ENCODE data around the gene C2CD4D. TPM values are rescaled to one million over a fixed set of nuclear protein-coding genes. Genes with fewer than 3 reads are reported as not detected.
"Not testable (repeated sequence)": the region's sequence is repeated elsewhere in the genome, so short reads cannot be mapped to it uniquely, and the experiment has no call there.

The C2CD4D gene
- total and polyA plus RNA-seq, 5 donors = 0.05 to 0.21 (median 0.14) TPM; not detected in 1

DNA sequence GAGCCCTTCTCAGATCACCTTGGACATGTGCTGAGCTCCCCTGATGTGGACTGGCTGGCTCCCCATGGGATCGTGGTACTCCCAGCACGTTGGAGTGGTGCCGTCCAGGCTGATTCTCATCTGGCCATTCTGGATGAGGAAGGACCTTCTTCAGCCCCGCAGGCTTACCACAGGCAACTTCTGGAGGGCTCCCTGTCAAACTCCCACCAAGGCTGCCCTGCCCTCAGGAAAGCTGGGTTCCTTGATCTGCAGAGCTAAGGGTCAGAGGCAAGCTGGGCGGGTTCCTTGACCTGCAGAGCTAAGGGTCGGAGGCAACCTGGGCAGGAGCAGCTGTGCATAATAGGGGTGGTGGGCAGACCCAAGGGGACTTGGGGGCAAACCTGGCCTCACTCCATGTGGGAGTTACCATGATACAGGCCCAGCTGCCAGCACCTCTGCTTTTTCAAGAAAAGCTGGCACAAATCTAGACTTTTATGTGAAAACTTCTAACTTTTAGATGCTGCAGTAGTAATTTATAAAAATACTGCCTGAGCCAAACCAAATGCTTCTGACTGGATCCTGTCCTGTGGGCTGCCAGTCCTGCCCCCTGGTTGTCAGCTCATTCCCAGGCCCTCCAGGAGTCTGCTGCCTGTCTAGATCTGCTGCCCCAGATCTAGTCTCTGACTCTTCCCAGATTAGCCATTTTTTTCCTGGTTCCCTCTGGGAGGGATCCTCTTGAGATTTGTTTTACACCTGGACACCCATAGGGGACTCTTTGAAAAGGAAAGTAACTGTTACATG is 19.5 kb upstream of the C2CD4D start:
- Histone ChIP-seq H3K4me1 (ENCODE audit: control insufficient read depth, insufficient read depth, low read length) (no peaks in the 10 kb centered on the region), H3K27me3 (ENCODE audit: control insufficient read depth, insufficient read depth) (no peaks in the 10 kb centered on the region), H3K9me3 (ENCODE audit: control insufficient read depth, low read length) (no peaks in the 10 kb centered on the region), H3K27ac (ENCODE audit: low read length) (no peak overlapping the region), H3K4me3 (ENCODE audit: low read length) (no peak overlapping the region)
- 83% methylated on average over 6 of the region's 6 CpGs for WGBS
- no peak for DNase-seq
- no peak for ATAC-seq
- intact Hi-C loops (cut with DNase I) = no loop called here

DNA sequence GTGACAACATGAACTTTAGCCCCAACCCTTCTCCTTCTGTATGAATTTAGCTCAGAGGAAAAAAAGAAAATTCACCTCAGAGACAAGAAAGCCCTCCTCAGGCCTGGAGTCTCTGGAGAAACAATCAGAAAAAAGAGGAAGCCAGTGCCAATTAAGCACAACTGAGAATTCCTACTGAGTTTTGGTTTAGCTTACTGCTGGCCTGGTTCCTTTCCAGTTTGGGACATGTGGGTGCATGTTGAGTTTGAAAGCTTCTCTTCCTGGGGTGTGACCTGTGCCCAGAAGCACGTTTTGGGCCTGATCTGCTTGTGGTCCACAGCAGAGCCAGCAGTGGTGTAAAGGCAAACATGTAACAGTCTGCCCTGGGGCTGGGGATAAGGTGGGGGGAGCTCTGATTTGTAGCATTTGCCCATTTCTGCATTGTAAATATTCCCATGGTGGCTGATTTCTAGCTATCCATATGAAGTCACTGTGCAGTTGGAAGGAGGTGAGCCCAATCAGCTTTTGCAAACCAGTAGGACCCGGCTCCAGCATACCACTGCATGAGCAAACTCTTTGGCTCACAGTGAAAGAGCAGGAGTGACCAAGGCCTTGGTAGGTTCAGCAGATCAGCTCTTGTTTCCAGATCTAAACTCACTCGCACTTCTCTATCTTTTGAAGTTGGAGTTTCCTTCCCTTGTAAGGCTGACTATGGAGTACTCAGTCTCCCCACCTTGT is 18.6 kb upstream of the C2CD4D start:
- intact Hi-C loops (cut with DNase I) = no loop called here
- H3K27ac ChIP-seq (ENCODE audit: low read length) = no peak overlapping the region
- H3K9me3 ChIP-seq (ENCODE audit: control insufficient read depth, low read length) = no peaks in the 10 kb centered on the region
- WGBS = 57% methylated on average over 3 of the region's 3 CpGs
- H3K4me3 ChIP-seq (ENCODE audit: low read length) = no peak overlapping the region
- no peaks in the 10 kb centered on the region for H3K27me3 ChIP-seq (ENCODE audit: control insufficient read depth, insufficient read depth)
- DNase-seq (no peak), ATAC-seq (no peak)
- no peaks in the 10 kb centered on the region for H3K4me1 ChIP-seq (ENCODE audit: control insufficient read depth, insufficient read depth, low read length)

DNA sequence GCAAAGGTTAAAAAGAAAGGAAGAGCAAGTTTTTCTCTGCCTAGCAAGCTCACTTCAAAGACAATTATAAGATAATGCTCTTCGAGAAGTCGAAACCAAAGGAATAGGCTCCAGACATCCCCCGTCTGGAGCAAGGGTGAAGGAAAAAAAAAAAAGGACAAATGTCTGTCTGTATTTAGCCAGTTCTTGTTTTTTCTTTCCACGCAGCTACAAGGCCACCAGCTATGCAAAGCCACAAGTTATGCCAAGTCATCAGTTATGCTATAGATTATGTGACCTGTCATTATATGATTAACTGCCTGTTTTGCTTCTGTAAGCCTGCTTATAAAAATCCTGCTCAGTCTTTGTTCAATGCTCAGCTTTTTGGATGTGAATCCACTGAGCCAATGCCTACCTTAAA is 16.3 kb upstream of the C2CD4D start:
- H3K9me3 ChIP-seq (ENCODE audit: control insufficient read depth, low read length) = no peaks in the 10 kb centered on the region
- DNase-seq (no peak), ATAC-seq (no peak)
- no peaks in the 10 kb centered on the region for H3K27me3 ChIP-seq (ENCODE audit: control insufficient read depth, insufficient read depth)
- no peak overlapping the region for H3K4me3 ChIP-seq (ENCODE audit: low read length)
- no peak overlapping the region for H3K27ac ChIP-seq (ENCODE audit: low read length)
- WGBS = 19% methylated on average over 4 of the region's 4 CpGs
- H3K4me1 ChIP-seq (ENCODE audit: control insufficient read depth, insufficient read depth, low read length) = no peaks in the 10 kb centered on the region
- intact Hi-C loops (cut with DNase I) = no loop called here

DNA sequence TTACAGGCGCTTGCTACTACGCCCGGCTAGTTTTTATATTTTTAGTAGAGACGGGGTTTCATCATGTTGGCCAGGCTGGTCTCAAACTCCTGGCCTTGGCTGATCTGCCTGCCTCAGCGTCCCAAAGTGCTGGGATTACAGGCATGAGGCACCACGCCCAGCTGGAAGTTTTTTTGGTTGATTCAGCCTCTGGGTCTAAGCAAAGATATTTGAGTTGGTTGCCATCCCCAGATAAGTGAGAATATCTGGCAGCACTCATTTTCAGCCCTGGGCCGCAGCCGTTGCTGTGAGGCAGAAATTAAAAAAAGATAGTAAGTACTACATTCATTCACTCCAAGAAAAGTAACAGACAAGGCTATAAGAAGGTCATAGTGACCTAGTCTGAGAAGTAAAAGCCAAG is 15.9 kb upstream of the C2CD4D start:
- H3K27me3 ChIP-seq (ENCODE audit: control insufficient read depth, insufficient read depth); intact Hi-C loops (cut with DNase I); H3K27ac ChIP-seq (ENCODE audit: low read length); H3K4me3 ChIP-seq (ENCODE audit: low read length); H3K9me3 ChIP-seq (ENCODE audit: control insufficient read depth, low read length); H3K4me1 ChIP-seq (ENCODE audit: control insufficient read depth, insufficient read depth, low read length): not testable (repeated sequence)
- WGBS = 49% methylated on average over 8 of the region's 8 CpGs
- DNase-seq (peak; percentile 69 to 85 (median 83)), ATAC-seq (peak; percentile 55 to 69)

DNA sequence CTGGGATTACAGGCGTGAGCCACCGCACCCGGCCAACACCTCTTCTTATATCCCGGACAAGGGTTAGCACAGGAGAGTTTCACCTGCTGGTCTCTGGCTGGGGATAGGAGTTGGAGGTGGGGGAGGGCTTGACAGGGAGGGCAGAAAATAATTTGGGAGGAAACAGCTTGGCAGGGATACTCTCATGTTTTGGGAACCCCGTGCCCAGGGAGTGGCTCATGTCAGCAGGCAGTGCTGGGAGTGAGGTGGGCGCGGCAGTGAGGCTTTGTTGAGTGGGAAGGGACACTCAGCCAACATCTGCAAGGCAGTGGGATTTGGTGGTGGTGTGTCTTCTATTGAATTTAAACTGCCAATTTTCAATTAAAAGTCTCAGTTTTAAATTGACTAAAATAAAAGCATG is 15.0 kb upstream of the C2CD4D start:
- ATAC-seq (no peak), DNase-seq (peak in 1 of 3 donors; percentile 60)
- Histone ChIP-seq H3K27ac (ENCODE audit: low read length) (no peak overlapping the region), H3K4me3 (ENCODE audit: low read length) (no peak overlapping the region), H3K9me3 (ENCODE audit: control insufficient read depth, low read length) (no peaks in the 10 kb centered on the region), H3K4me1 (ENCODE audit: control insufficient read depth, insufficient read depth, low read length) (no peaks in the 10 kb centered on the region), H3K27me3 (ENCODE audit: control insufficient read depth, insufficient read depth) (no peaks in the 10 kb centered on the region)
- intact Hi-C loops (cut with DNase I) = no loop called here
- 83% methylated on average over 7 of the region's 7 CpGs for WGBS

DNA sequence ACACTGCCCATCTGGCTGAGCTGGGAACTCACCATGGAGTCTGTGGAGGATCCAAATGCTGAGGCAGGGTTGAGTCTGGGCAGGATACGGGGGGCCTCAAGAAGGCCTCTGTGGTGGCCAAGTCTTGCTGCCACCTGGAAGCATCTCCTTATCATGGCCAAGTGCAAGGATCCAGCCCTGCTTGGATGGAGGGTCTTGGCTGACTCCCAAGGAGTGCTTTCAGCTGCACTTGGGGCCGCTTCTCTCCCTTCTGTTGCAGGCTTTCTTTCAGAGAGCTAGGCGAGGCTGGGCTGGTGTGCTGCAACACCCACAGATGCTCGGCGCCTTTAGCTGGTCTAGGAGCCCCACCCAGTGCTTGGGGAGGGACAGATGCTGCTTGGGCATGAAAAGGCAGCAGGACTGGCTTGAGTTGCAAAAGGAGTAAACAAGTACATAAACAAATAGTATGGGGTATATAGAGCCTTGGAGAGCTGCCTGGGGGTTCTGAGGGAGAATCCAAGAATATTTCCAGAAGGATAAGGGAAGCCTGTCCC is 13.9 kb upstream of the C2CD4D start, which contains the start of gene THEM5:
Gene THEM5, minus strand, starts transcription at position 302 of the 533 bp plus-strand sequence. Its CDS starts 147 bp downstream, at position 155.
- Histone ChIP-seq H3K27ac (ENCODE audit: low read length) (no peak within 1 kb of the TSS), H3K4me1 (ENCODE audit: control insufficient read depth, insufficient read depth, low read length) (no peaks in the 10 kb centered on the region), H3K4me3 (ENCODE audit: low read length) (no peak within 1 kb of the TSS), H3K27me3 (ENCODE audit: control insufficient read depth, insufficient read depth) (no peaks in the 10 kb centered on the region), H3K9me3 (ENCODE audit: control insufficient read depth, low read length) (no peaks in the 10 kb centered on the region)
- DNase-seq = peak in 2 of 3 donors; percentile 37 to 75
- peak in 1 of 2 donors; percentile 20 for ATAC-seq
- 67% methylated on average over 5 of the region's 5 CpGs for WGBS
- intact Hi-C loops (cut with DNase I) = no loop called here

DNA sequence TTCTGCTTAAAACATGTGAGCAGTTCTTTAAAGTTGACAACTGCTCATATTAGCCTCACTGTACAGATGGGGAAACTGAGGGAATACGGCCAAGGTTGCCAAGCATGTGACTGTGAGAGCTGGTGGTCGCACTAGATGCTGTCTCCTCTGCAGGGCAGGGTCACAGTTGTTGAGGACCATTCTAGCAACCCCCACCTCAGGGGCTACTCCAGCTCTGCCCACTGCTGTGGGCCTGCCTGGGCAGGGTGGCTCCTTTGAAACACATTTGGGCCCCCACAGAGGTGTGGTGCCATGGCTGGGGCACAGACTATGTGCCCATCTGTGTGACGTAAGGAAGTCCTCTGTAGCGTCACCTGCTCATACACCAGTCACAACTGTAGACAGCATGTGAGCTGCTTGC is 13.1 kb upstream of the C2CD4D start:
- H3K27me3 ChIP-seq (ENCODE audit: control insufficient read depth, insufficient read depth) = no peaks in the 10 kb centered on the region
- H3K9me3 ChIP-seq (ENCODE audit: control insufficient read depth, low read length) = no peaks in the 10 kb centered on the region
- no peak for ATAC-seq
- peaks cover 2% of the 10 kb centered on the region for H3K4me1 ChIP-seq (ENCODE audit: control insufficient read depth, insufficient read depth, low read length)
- 92% methylated on average over 4 of the region's 4 CpGs for WGBS
- peak in 1 of 3 donors; percentile 1 for DNase-seq
- no peak overlapping the region for H3K27ac ChIP-seq (ENCODE audit: low read length)
- no peak overlapping the region for H3K4me3 ChIP-seq (ENCODE audit: low read length)
- intact Hi-C loops (cut with DNase I) = no loop called here

DNA sequence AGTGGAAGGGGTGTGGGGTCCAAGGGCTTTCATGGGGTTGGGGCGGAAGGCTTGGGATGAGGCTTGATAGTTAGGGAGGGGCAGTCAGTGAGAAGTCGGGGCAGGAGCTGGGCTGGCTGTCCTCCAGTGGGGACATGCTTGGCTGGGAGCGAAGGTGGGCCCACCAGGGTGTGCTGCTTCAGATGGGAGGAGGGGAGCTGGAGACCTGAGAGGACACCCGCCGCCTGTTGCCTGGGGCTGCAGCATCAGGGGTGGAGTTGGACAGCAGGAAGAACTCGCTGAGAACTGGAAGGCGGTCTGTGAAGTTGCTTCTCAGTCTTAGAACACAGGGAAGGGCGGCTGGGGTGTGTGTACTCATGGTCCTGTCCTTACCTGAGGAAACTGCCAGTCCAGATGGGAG is 12.3 kb upstream of the C2CD4D start:
- H3K27ac ChIP-seq (ENCODE audit: low read length) = no peak overlapping the region
- intact Hi-C loops (cut with DNase I) = no loop called here
- H3K9me3 ChIP-seq (ENCODE audit: control insufficient read depth, low read length) = no peaks in the 10 kb centered on the region
- 80% methylated on average over 8 of the region's 8 CpGs for WGBS
- H3K4me3 ChIP-seq (ENCODE audit: low read length) = no peak overlapping the region
- no peak for ATAC-seq
- H3K27me3 ChIP-seq (ENCODE audit: control insufficient read depth, insufficient read depth) = no peaks in the 10 kb centered on the region
- H3K4me1 ChIP-seq (ENCODE audit: control insufficient read depth, insufficient read depth, low read length) = peaks cover 2% of the 10 kb centered on the region
- peak in 1 of 3 donors; percentile 13 for DNase-seq

DNA sequence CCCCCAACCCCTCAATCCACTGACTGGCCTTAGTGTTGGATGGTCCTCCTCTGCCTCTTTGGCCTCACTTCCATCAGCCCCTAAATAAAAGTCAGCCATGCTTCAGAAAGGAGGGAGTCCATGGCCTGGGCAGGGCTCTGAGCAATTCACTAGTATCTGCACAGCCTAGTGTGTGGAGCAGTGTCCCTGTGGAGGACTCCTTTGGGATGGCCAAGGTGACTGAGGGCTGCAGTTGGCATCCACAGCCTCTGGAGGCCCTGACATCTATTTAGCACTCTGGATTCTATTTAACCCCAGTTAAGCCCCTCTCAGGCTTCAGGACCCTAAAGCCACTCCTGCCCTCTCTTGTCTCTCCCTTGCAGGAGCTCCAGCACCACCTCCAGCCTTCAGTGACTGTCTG is 10.3 kb upstream of the C2CD4D start:
- no peak for ATAC-seq
- no peaks in the 10 kb centered on the region for H3K9me3 ChIP-seq (ENCODE audit: control insufficient read depth, low read length)
- H3K27me3 ChIP-seq (ENCODE audit: control insufficient read depth, insufficient read depth) = no peaks in the 10 kb centered on the region
- no peak overlapping the region for H3K4me3 ChIP-seq (ENCODE audit: low read length)
- peak in 1 of 3 donors; percentile 3 for DNase-seq
- intact Hi-C loops (cut with DNase I) = no loop called here
- H3K27ac ChIP-seq (ENCODE audit: low read length) = no peak overlapping the region
- H3K4me1 ChIP-seq (ENCODE audit: control insufficient read depth, insufficient read depth, low read length) = peaks cover 2% of the 10 kb centered on the region

DNA sequence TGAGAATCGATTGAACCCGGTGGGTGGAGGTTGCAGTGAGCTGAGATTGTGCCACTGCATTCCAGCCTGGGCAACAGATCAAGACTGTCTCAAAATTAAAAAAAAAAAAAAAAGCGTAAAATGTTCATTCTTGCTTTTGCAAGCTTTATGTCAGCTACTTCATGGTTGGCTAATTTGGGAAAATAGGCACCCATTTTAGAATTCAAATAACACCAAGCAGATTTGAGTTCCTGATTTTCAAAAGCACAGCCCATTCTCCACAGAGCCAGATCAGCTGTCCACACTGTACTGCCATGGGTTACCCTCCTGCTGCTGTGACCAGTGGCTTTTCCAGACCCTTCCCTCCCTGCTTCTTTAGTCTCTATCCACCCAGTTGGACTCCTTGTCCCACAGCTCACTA is 9.5 kb upstream of the C2CD4D start:
- intact Hi-C loops (cut with DNase I) = no loop called here
- Histone ChIP-seq H3K9me3 (ENCODE audit: control insufficient read depth, low read length) (no peaks in the 10 kb centered on the region), H3K27ac (ENCODE audit: low read length) (peak overlapping the region; percentile 10), H3K4me3 (ENCODE audit: low read length) (no peak overlapping the region), H3K4me1 (ENCODE audit: control insufficient read depth, insufficient read depth, low read length) (peaks cover 2% of the 10 kb centered on the region), H3K27me3 (ENCODE audit: control insufficient read depth, insufficient read depth) (no peaks in the 10 kb centered on the region)
- ATAC-seq = no peak
- WGBS = 57% methylated on average over 3 of the region's 3 CpGs
- DNase-seq = peak in 1 of 3 donors; percentile 9

DNA sequence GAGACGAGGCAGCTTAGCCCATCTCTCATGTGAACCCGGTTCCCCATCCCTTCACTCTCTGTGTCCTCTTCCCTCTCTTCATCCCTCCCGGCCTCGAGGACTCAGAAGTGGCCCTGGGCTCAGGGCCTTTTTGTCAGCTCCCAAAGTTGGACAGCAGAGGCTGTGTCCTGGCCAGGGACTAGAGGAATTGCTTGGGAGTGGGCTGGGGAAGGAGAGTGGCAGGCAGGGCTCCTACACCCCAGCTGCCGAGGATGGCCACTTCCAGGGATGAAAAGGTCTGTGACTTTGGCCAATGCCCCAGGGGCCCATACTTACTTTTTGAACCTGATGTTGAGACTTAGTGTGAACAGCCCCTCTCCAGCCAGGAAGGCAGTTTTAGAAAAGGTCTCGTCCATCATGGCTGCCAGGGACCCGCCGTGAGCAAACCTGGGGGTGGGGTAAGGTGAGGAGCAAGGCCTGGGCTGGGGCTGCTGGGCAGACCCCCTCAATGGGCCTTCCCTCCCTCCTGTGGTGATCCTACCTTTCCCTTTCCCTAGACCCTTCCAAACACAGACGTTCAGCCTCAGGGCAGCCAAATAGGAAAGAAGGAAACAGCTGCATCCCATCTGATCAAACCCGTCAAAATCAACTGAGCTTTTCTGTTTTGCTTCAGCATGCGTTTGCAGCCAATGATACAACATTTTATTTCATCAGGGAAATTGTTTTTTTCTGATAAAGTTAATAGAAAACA is 8.4 kb upstream of the C2CD4D start:
- intact Hi-C loops (cut with DNase I) = no loop called here
- Histone ChIP-seq H3K27me3 (ENCODE audit: control insufficient read depth, insufficient read depth) (no peaks in the 10 kb centered on the region), H3K4me1 (ENCODE audit: control insufficient read depth, insufficient read depth, low read length) (peaks cover 2% of the 10 kb centered on the region), H3K27ac (ENCODE audit: low read length) (peak overlapping the region; percentile 28), H3K4me3 (ENCODE audit: low read length) (no peak overlapping the region), H3K9me3 (ENCODE audit: control insufficient read depth, low read length) (no peaks in the 10 kb centered on the region)
- DNase-seq = peak in 2 of 3 donors; percentile 12 to 62
- WGBS = 36% methylated on average over 11 of the region's 11 CpGs
- ATAC-seq = peak; percentile 28 to 60
